ENCODE measurements around the gene SH2D6.

Gene SH2D6

GRCh38 chr2:85388878-85389538 lies 29.5 kb upstream of the SH2D6 start:
- H3K9me3 ChIP-seq (ENCODE audit: control insufficient read depth, low read length), result no peaks in the 10 kb centered on the region
- no peak overlapping the region for H2AFZ ChIP-seq (ENCODE audit: low read depth, low read length)
- no peak overlapping the region for H3K14ac ChIP-seq (ENCODE audit: low read length in 2 of 2)
- 95% methylated on average over 9 of the region's 9 CpGs for WGBS
- no peak overlapping the region for H3K4me3 ChIP-seq (ENCODE audit: insufficient read depth in 1 of 2, low read depth in 1 of 2, low read length in 2 of 2)
- H3K9ac ChIP-seq (ENCODE audit: low read length), result no peak overlapping the region
- H2BK15ac ChIP-seq (ENCODE audit: low read depth, poor library complexity, severe bottlenecking), result no peak overlapping the region
- no peak overlapping the region for H2BK5ac ChIP-seq (ENCODE audit: low read depth, low read length, poor library complexity, severe bottlenecking)
- no peaks in the 10 kb centered on the region for H3K27me3 ChIP-seq (ENCODE audit: control insufficient read depth in 1 of 2, insufficient read depth in 1 of 2, low read length in 2 of 2)
- no peak overlapping the region for H2BK12ac ChIP-seq (ENCODE audit: low read length in 2 of 2)
- no peak overlapping the region for H4K91ac ChIP-seq (ENCODE audit: low read length)
- no peak overlapping the region for H3K23ac ChIP-seq (ENCODE audit: low read length in 2 of 2)
- no peak overlapping the region for H3K4ac ChIP-seq (ENCODE audit: low read depth in 1 of 2, low read length in 2 of 2)
- no peak overlapping the region for H4K8ac ChIP-seq (ENCODE audit: low read length)
- no peak for DNase-seq
- H3K27ac ChIP-seq (ENCODE audit: low read length, poor library complexity, severe bottlenecking), result no peak overlapping the region
- H2AK5ac ChIP-seq (ENCODE audit: low read length, severe bottlenecking), result no peak overlapping the region
- peaks cover 7% of the 10 kb centered on the region for H3K4me1 ChIP-seq (ENCODE audit: control insufficient read depth, insufficient read depth, low read depth, low read length)
- H3K79me1 ChIP-seq (replicated peaks; ENCODE audit: low read length, poor library complexity, severe bottlenecking), result no peaks in the 10 kb centered on the region
- no peak overlapping the region for H2BK120ac ChIP-seq (ENCODE audit: low read depth, low read length)
- no peak overlapping the region for H3K4me2 ChIP-seq (ENCODE audit: low read length, poor library complexity, severe bottlenecking)
- no peak overlapping the region for H3K18ac ChIP-seq (ENCODE audit: low read depth in 1 of 2, low read length in 2 of 2)
- peaks cover 48 to 82% of the 10 kb centered on the region in 2 experiments for H3K36me3 ChIP-seq (ENCODE audit: control insufficient read depth in 1 of 2, insufficient read depth in 2 of 2, low read depth in 1 of 2, low read length in 2 of 2)

DNA sequence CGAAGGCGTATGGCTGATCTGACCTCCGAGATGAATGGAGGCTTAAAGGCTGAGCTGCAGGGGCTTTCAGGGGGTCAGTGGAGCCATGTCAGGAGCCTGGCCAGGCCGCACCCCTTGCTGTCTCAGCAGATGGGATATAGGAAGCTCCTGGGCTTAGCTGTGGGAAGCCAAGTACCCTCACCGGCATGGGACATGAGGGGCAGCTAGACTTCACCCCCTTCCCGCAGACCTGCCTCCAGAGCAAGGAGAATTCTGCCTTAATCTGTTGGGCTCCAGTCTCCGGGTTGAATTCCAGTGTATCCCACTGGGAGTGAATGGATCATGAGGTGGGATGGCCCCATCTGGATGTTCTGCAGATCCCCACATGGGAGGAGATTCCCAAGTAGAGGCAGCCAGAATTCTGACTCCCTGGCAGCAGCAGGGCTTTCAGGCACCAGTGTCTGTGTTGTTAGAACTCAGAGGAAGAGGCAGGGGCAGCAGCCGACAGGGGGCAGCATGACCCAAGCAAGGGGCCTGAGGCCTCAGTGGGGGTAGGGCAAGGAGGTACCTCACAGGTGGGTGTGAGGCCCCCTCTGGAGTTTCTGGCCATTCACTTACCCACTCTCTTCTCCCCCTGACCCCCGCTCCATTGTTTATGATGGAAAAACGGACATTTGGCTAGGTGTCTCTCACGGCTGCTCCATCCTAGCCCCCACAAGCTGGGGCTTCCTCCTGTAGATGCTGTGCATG lies 27.4 kb upstream of the SH2D6 start:
- H4K8ac ChIP-seq (ENCODE audit: low read length), result no peak overlapping the region

GRCh38 chr2:85393836-85394235 lies 24.7 kb upstream of the SH2D6 start:
- peaks cover 12% of the 10 kb centered on the region for H3K4me1 ChIP-seq (ENCODE audit: control insufficient read depth, insufficient read depth, low read depth, low read length)
- peaks cover 5% of the 10 kb centered on the region for H3K79me1 ChIP-seq (replicated peaks; ENCODE audit: low read length, poor library complexity, severe bottlenecking)
- H2BK120ac ChIP-seq (ENCODE audit: low read depth, low read length), result no peak overlapping the region
- H3K18ac ChIP-seq (ENCODE audit: low read depth in 1 of 2, low read length in 2 of 2), result no peak overlapping the region
- no peak overlapping the region for H4K91ac ChIP-seq (ENCODE audit: low read length)
- no peak overlapping the region for H3K4me2 ChIP-seq (ENCODE audit: low read length, poor library complexity, severe bottlenecking)
- H2BK12ac ChIP-seq (ENCODE audit: low read length in 2 of 2), result no peak overlapping the region
- H2BK5ac ChIP-seq (ENCODE audit: low read depth, low read length, poor library complexity, severe bottlenecking), result no peak overlapping the region
- no peak overlapping the region for H2AK5ac ChIP-seq (ENCODE audit: low read length, severe bottlenecking)
- no peak overlapping the region for H3K23ac ChIP-seq (ENCODE audit: low read length in 2 of 2)
- no peak overlapping the region for H2AFZ ChIP-seq (ENCODE audit: low read depth, low read length)
- no peak for DNase-seq
- H3K4ac ChIP-seq (ENCODE audit: low read depth in 1 of 2, low read length in 2 of 2), result no peak overlapping the region
- H3K27ac ChIP-seq (ENCODE audit: low read length, poor library complexity, severe bottlenecking), result no peak overlapping the region
- peak overlapping the region; percentile 23 for H3K9ac ChIP-seq (ENCODE audit: low read length)
- 92% methylated on average over 4 of the region's 4 CpGs for WGBS
- H3K27me3 ChIP-seq (ENCODE audit: control insufficient read depth in 1 of 2, insufficient read depth in 1 of 2, low read length in 2 of 2), result no peaks in the 10 kb centered on the region
- no peaks in the 10 kb centered on the region for H3K9me3 ChIP-seq (ENCODE audit: control insufficient read depth, low read length)
- no peak overlapping the region for H4K8ac ChIP-seq (ENCODE audit: low read length)
- no peak overlapping the region for H2BK15ac ChIP-seq (ENCODE audit: low read depth, poor library complexity, severe bottlenecking)
- peaks cover 73 to 84% of the 10 kb centered on the region in 2 experiments for H3K36me3 ChIP-seq (ENCODE audit: control insufficient read depth in 1 of 2, insufficient read depth in 2 of 2, low read depth in 1 of 2, low read length in 2 of 2)
- no peak overlapping the region for H3K14ac ChIP-seq (ENCODE audit: low read length in 2 of 2)
- H3K4me3 ChIP-seq (ENCODE audit: insufficient read depth in 1 of 2, low read depth in 1 of 2, low read length in 2 of 2), result peak overlapping the region in 1 of 2 experiments; percentile 17

More for the DNA sequence above, 27.4 kb upstream of the SH2D6 start:
- no peak overlapping the region for H3K4me3 ChIP-seq (ENCODE audit: insufficient read depth in 1 of 2, low read depth in 1 of 2, low read length in 2 of 2)
- H3K23ac ChIP-seq (ENCODE audit: low read length in 2 of 2), result no peak overlapping the region
- H3K79me1 ChIP-seq (replicated peaks; ENCODE audit: low read length, poor library complexity, severe bottlenecking), result no peaks in the 10 kb centered on the region
- H3K9me3 ChIP-seq (ENCODE audit: control insufficient read depth, low read length), result no peaks in the 10 kb centered on the region
- peak overlapping the region; percentile 14 for H3K9ac ChIP-seq (ENCODE audit: low read length)
- H3K36me3 ChIP-seq (ENCODE audit: control insufficient read depth in 1 of 2, insufficient read depth in 2 of 2, low read depth in 1 of 2, low read length in 2 of 2), result peaks cover 57 to 83% of the 10 kb centered on the region in 2 experiments
- H3K4ac ChIP-seq (ENCODE audit: low read depth in 1 of 2, low read length in 2 of 2), result no peak overlapping the region
- H2BK120ac ChIP-seq (ENCODE audit: low read depth, low read length), result no peak overlapping the region
- peak; percentile 32 for DNase-seq
- no peak overlapping the region for H3K14ac ChIP-seq (ENCODE audit: low read length in 2 of 2)
- no peak overlapping the region for H2BK12ac ChIP-seq (ENCODE audit: low read length in 2 of 2)
- H4K91ac ChIP-seq (ENCODE audit: low read length), result no peak overlapping the region
- no peaks in the 10 kb centered on the region for H3K27me3 ChIP-seq (ENCODE audit: control insufficient read depth in 1 of 2, insufficient read depth in 1 of 2, low read length in 2 of 2)
- no peak overlapping the region for H3K27ac ChIP-seq (ENCODE audit: low read length, poor library complexity, severe bottlenecking)
- no peak overlapping the region for H3K4me2 ChIP-seq (ENCODE audit: low read length, poor library complexity, severe bottlenecking)
- no peak overlapping the region for H2BK15ac ChIP-seq (ENCODE audit: low read depth, poor library complexity, severe bottlenecking)
- H2AK5ac ChIP-seq (ENCODE audit: low read length, severe bottlenecking), result no peak overlapping the region
- H3K18ac ChIP-seq (ENCODE audit: low read depth in 1 of 2, low read length in 2 of 2), result no peak overlapping the region
- peaks cover 10% of the 10 kb centered on the region for H3K4me1 ChIP-seq (ENCODE audit: control insufficient read depth, insufficient read depth, low read depth, low read length)
- no peak overlapping the region for H2BK5ac ChIP-seq (ENCODE audit: low read depth, low read length, poor library complexity, severe bottlenecking)
- WGBS, result 85% methylated on average over 11 of the region's 11 CpGs
- no peak overlapping the region for H2AFZ ChIP-seq (ENCODE audit: low read depth, low read length)

DNA sequence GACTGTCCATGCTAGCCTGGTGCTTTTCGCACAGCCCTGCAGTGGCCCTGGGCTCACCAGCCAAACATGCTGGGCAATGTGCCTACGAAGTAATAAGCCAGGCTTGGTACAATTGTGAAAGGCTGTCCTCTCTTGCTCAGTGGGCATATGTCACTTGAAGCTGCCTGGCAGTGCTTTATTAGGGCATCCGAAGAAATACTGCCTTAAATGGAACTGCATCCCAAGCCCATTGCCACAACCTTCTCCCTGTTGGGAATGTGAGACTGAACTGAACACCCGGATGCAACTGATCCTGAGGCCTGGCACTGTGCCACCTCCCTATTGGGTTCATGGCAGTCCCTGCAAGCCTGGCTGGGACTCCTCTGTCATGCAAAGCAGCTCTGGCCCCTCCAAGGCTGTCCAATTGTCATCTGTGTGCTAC lies 24.2 kb upstream of the SH2D6 start:
- no peak overlapping the region for H3K4me2 ChIP-seq (ENCODE audit: low read length, poor library complexity, severe bottlenecking)
- H3K9ac ChIP-seq (ENCODE audit: low read length), result peak overlapping the region; percentile 23
- WGBS, result 95% methylated on average over 4 of the region's 4 CpGs
- H2AK5ac ChIP-seq (ENCODE audit: low read length, severe bottlenecking), result no peak overlapping the region
- H2BK15ac ChIP-seq (ENCODE audit: low read depth, poor library complexity, severe bottlenecking), result no peak overlapping the region
- H4K8ac ChIP-seq (ENCODE audit: low read length), result no peak overlapping the region
- H3K4me1 ChIP-seq (ENCODE audit: control insufficient read depth, insufficient read depth, low read depth, low read length), result peaks cover 13% of the 10 kb centered on the region
- no peak overlapping the region for H3K27ac ChIP-seq (ENCODE audit: low read length, poor library complexity, severe bottlenecking)
- peaks cover 73 to 84% of the 10 kb centered on the region in 2 experiments for H3K36me3 ChIP-seq (ENCODE audit: control insufficient read depth in 1 of 2, insufficient read depth in 2 of 2, low read depth in 1 of 2, low read length in 2 of 2)
- H3K23ac ChIP-seq (ENCODE audit: low read length in 2 of 2), result no peak overlapping the region
- no peak overlapping the region for H3K14ac ChIP-seq (ENCODE audit: low read length in 2 of 2)
- no peak overlapping the region for H4K91ac ChIP-seq (ENCODE audit: low read length)
- H3K18ac ChIP-seq (ENCODE audit: low read depth in 1 of 2, low read length in 2 of 2), result no peak overlapping the region
- no peak overlapping the region for H3K4ac ChIP-seq (ENCODE audit: low read depth in 1 of 2, low read length in 2 of 2)
- H3K4me3 ChIP-seq (ENCODE audit: insufficient read depth in 1 of 2, low read depth in 1 of 2, low read length in 2 of 2), result peak overlapping the region in 1 of 2 experiments; percentile 17
- peaks cover 9% of the 10 kb centered on the region for H3K79me1 ChIP-seq (replicated peaks; ENCODE audit: low read length, poor library complexity, severe bottlenecking)
- H3K27me3 ChIP-seq (ENCODE audit: control insufficient read depth in 1 of 2, insufficient read depth in 1 of 2, low read length in 2 of 2), result no peaks in the 10 kb centered on the region
- no peak overlapping the region for H2AFZ ChIP-seq (ENCODE audit: low read depth, low read length)
- no peak for DNase-seq
- no peak overlapping the region for H2BK12ac ChIP-seq (ENCODE audit: low read length in 2 of 2)
- no peak overlapping the region for H2BK120ac ChIP-seq (ENCODE audit: low read depth, low read length)
- H3K9me3 ChIP-seq (ENCODE audit: control insufficient read depth, low read length), result no peaks in the 10 kb centered on the region
- no peak overlapping the region for H2BK5ac ChIP-seq (ENCODE audit: low read depth, low read length, poor library complexity, severe bottlenecking)

All from mesenchymal stem cell (in vitro differentiated cells and primary cell).